Stimulated activated CD4-positive, alpha-beta T cell treated with anti-CD3 and anti-CD28 coated beads, Interleukin-4, amount 100 ng/mL, for 4 hours (primary cell): ENCODE measurements around the gene SP140L.
A peak's percentile ranks its signal among the peaks of the same experiment; 100 is the strongest.
"Not testable (repeated sequence)": the region's sequence is repeated elsewhere in the genome, so short reads cannot be mapped to it uniquely, and the experiment has no call there.

ENCODE experiments used
- DNase-seq, 2 experiments: peaks; one replicate each; pipeline ENCODE4 v3.0.0-alpha.2; 2020

The SP140L gene

DNA sequence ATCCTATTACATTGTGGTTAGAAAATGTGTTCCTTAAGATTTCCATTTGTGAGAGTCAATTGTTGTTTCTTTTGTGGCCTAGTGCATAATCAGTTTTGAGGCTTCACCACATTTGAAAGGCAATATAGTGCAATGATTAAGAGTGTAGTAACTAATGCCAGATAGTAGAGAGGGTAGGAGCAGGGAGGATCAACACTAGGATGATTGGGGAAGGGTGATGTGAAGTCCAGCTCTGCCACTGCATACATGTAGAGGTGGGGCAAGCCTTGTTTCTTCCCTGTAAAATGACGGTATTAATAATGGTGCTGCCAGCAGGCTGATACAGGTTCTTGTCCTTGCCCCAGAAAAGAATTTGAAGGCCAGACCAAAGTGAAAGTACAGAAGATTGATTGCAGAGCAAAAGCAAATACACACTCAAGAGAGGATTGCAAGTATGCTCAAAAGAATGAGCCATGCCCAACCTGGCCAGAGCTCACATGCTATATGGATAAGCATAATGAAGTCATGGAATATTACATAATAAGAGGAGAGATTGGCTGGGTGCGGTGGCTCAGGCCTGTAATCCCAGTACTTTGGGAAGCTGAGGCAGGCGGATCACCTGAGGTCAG lies 97.0 kb downstream of the SP140L start:
- DNase-seq, result no peak

DNA sequence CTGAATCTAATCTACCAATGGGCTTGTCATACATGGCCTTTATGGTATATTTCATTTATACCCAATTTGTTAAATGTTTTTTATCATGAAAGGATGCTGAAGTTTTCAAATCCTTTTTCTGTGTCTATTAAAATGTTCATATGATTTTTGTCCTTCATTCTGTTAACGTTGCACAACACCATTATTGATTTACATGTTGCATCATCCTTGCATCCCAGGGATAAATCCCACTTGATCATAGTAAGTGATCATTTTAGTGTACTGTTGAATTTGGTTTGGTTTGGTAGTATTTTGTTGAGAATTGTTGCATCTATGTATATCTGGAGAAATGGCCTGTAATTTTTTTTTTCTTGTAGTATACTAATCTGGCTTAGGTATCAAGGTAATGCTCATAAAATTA lies 98.4 kb downstream of the SP140L start:
- no peak for DNase-seq

DNA sequence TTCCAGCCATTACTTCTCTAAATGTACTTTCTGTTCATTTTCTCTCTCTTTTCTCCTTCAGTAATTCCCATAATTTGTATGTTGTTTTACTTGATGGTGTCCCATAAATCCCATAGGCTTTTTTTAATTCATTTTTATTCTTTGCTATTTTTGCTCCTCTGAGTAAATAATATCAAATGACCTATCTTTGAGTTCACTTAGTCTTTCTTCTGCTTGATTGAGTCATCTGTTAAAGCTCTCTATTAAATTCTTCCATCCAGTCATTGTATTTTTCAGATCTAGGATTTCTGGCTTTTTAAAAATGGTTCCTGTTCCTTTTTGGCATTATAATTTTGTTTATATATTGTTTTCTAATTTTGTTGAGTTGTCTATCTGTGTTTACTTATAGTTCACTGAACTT lies 102.5 kb downstream of the SP140L start:
- DNase-seq, result no peak

DNA sequence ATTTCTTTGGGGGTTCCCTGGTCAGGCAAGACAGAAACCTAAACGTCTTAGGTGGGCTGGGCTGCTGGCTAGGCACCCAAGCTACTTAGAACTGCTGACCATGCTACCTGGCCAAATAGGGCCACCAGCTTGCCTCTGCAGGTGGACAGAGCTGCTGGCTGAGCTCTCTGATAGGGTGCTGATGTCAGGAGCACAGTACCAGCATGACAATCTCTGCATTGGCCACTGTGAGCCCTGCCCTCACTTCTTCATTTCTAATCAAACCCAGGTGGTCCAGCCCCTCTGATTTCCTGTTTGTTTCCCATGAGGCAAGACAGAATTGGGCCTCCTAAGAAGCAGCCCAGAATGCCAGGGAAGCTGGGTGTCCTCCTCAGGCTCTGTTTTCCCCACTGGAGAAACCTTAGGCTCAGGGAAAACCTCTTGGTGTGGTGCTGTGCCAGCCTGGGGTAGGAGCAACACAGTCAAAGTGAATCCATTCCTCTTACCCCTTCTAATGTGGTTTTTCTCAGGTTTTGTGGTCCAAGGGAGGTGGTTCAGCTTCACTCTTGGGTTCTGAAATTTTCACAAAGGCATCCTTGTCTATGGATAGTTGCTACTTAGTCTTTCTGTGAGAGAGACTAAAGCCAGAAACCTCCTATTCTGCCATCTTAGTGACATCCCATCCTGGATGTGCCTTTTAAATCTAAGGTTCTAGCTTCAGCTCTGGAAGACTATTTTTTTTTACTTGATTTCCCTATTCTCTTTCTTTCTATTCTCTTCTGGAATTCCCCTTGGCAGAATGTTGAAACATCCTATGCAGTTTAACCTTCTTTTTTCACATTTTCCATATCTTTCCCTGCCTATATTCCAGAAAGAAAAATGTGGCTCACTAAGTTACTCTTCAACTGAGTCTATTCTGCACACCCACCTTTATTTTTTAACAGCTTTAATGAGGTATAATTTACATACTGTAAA lies 104.2 kb downstream of the SP140L start:
- DNase-seq, result no peak

DNA sequence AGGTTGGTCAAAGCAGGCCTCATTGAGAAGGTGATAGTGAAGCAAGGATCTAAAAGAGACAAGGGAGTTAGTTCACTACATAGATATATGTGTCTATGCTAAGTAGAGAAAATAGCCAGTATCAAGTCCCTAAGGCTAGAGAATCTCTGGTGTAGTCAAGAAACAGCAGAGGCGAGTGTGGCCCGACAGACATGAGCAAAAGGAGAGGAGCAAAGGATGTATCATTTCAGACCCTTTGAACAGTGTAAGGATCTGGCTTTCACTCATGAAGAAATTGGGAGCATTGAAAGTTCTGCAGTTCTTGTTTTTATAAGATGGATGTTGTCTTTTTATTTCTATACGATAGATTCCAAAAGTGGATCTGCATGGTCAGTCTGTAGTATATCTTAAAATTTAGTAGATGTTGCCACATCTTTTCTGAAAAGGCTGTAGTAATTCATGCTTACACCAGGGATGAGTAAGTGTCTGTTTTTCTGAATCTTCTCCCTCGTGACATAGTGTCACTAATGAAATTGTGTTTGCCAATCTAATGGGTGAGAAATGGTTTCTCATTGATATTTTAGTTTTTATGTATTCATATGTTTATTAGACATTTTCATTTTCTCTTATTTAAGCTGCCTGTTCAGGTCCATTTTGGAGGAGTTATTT lies 107.8 kb downstream of the SP140L start:
- DNase-seq, result no peak

DNA sequence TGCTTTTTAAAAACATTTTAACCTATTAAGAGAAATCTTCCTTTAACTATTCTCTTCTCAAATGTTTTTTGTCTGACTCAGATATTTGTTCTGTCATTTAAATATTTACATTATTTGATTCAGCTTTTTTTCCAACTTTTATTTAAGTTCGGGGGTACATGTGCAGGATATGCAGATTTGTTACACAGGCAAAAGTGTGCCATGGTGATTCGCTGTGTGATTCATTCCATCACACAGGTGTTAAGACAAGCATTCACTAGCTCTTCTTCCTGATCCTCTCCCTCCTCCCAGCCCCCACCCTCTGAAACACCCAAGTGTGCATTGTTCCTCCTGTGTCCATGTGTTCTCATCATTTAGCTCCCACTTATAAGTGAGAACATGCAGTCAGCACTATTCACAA lies 108.4 kb downstream of the SP140L start:
- peak in 1 of 2 experiments; percentile 27 for DNase-seq

DNA sequence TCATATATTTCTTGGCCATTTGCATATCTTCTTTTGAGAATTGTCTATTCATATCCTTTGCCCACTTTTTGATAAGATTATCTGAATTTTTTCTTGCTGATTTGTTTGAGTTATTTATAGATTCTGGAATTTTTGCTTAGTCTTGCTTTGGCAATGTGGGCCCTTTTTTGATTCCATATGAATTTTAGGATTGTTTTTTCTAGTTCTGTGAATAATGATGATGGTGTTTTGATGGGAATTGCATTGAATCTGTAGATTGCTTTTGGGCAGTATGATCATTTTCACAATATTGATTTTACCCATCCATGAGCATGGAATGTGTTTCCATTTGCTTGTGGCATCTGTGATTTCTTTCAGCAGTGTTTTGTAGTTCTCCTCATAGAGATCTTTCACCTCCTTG lies 112.1 kb downstream of the SP140L start:
- DNase-seq, result not testable (repeated sequence)

DNA sequence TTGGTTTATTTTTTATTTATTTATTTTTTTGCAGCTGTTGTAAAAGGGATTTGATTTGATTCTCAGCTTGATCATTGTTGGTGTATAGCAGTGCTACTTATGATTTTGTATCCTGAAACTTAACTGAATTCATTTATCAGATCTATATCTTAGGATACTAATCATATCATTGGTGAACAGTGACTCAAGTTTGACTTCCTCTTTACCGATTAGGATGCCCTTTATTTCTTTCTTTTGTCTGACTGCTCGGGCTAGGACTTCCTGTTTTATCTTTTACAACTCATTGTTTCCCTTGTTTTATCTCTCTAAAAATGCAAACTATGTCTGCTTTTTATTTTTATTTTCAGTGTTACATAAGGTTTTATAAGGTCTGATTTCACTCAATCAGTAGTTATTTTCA lies 112.6 kb downstream of the SP140L start:
- DNase-seq, result no peak

DNA sequence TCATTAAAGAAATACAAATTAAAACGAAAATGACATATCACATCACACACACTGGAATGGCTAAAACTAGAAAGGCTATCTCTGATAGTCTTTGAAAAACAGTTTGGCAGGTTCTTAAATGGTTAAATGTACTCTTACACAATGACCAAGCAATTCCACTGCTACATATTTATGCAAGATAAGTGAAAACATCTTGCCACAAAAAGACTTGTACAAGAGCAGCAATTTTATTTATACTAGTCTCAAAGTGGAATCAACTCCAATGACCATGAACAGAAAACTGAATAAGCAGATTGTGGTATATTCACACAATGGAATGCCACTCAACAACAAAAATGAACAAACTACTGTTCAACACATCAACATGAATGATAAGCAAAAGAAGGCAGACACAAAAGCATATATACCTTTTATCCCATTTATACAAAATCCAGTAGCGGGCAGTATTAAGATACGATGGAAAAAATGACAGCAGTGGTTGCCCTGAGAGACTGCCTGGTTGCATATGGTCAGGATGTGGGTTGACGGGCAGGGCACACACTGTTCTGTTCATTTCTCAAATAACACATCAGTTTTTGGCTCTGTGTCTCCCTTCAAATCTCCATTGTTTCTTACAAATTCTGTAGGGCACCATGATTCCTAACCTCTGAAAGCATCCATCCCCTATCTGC lies 114.4 kb downstream of the SP140L start:
- DNase-seq, result peak in 1 of 2 experiments; percentile 44

DNA sequence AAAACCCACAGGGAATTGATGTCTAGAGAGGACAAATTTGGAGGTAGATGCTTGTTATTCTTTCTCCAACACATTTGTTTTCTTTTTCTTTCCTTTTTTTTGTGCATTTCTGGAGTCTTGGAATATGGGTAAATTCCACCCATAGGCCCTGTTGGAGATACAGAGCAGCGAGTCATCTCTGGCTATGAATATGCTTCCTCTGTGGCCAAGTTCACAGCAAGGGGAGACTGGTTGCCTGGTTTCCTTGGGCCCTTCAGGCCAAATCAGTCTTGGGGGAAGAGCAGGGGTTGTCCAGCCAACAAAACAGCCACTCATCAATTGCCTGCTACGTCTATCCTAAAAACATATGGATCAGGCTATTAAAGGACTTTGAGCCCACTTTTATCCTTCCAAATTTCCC lies 116.5 kb downstream of the SP140L start:
- no peak for DNase-seq

DNA sequence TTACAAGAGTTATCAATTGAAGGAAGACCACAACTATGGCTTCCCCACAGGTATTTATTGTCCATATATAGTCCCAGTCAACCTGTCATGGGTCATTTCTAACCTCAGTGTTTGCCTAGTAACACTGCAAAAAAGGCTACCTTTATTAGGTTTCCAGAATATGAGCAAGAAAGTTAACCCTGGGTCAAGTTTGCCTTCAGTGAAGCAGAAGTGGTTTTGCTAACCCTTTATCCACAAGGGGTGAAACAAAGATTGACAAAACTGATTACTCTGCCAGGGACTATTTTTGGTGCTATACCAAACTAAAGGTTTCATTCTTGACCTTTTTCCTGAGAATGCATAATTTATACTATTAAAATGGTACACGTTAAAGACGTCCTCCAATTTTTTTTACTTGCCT lies 117.8 kb downstream of the SP140L start:
- DNase-seq, result no peak

DNA sequence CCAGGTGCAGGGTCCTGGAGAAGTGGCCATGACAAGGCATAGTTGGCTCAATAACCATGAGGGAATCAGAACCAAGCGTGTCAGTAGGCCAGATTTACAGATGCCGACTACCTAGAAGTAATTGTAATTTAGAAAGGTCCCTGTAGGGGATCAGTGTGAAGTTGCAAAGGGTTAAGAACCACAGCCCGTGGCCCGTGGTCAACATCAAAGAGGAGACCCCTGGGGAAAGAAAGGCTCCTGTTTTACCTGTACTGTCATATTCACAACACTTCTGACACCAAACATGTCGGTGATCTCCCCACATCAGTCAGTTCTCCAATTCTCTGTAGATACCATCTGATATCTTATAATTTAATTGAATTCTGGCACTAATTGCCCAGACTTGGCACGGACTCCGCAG lies 120.0 kb downstream of the SP140L start:
- no peak for DNase-seq

DNA sequence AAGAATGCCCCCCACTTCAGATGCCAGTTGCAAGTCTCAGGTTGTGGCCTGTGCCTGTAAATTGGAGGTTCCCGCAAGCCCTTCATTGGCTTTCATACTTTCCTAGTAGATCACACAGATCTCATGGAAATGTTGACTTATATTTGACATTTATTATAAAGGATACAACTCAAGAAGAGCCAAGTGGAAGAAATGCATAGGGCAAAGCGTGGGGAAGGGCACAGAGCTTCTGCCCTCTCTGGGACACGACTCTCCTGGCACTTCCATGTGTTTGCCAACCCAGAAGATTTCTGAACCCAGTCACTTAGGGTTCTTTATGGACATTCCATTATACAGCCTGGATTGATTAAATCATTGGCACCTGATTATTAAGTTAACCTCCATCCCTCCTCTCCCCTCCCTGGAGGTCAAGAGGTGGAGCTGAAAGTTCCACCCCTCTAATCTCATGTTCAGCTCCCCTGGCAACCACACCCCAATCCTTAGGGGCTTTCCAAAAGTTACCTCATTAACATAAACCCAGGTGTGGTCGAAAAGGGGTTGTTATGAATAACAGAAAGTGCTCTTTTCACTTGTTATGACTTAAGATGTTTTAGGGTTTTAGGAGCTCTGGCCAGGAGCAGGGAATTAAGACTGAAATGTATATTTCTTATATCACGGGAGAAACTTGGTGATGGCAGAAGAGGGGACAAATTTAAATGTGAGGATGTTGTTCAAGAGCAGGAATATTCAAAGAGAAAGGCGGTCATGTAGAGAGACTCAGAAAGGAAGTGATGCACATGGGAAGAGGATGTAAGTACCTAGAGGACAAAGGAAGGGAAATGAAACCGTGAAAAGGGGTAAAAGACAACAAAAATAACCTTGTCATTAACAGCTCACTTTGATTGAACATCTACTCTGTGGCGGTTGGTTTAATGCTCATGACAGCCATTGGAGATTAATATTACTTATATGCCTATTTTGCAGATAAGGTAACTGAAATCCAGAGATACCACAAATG lies 120.8 kb downstream of the SP140L start:
- DNase-seq, result peak in 1 of 2 experiments; percentile 20

DNA sequence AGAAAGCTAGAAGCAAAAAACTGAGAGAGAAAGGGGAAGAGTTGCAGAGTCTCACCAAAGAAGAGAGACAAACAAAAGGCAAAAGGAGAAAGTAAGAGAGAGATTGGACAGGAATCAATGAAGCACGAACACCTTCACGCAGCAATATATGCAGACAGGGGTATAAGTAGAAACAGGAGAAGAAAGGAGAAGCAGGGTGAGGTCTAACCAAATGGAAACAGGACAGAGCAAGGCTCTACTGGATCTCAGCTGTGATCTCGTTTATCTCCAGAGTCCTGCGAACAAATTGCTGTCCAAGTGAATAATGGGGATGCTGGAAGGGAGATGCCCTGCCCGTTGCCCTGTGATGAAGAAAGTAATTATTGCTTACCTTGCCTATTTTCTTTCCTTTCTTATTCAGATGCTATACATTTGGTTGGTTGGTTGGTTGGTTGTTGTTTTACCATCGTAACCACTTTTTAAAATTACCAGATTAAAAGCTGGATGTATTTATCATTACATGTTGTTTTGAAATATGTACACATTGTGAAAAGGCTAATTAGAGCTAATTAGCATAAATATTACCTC lies 123.0 kb downstream of the SP140L start:
- DNase-seq, result no peak

DNA sequence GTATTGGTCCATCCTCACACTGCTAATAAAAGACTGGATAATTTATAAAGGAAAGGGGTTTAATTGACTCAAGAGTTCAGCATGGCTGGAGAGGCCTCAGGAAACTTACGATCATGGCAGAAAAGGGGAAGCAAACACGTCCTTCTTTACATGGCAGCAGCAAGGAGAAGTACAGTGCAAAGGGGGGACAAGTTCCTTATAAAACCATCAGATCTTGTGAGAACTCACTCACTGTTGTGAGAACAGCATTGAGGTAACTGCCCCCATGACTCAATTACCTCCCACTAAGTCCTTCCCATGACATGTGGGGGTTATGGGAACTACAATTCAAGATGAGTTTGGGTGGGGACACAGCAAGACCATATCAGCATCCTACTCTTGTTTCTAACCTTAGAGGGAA lies 126.0 kb downstream of the SP140L start:
- no peak for DNase-seq
